Stomach (tissue), 9 donors: Measurements from ENCODE around the gene TMEM132D. TPM values are rescaled to one million over a fixed set of nuclear protein-coding genes. Genes with fewer than 3 reads are reported as not detected.

ENCODE experiments used
- DNase-seq, 2 donors: peaks; one replicate each; pipeline versions ENCODE4 v3.0.0 to v3.0.0-alpha.2; 2013 to 2019
- H3K27ac ChIP-seq, 5 donors: fragments of 200-600 bp in 4 of 5; sonication (generic) in 4 of 5; one replicate each; pipeline ENCODE4 v1.5.1; 2013 to 2019; ENCODE audit warnings: mild to moderate bottlenecking in 1 of 5, moderate library complexity in 1 of 5
- H3K27me3 ChIP-seq, 3 donors: fragments of 200-600 bp; sonication (generic); one replicate each; pipeline ENCODE4 v1.5.1; 2017 to 2019; ENCODE audit warnings: mixed run types in 1 of 3
- H3K36me3 ChIP-seq, 4 donors: fragments of 200-600 bp; sonication (generic); 1 replicate in 3 of 4; 2 replicates in 1 of 4; pipeline ENCODE4 v1.5.1; 2016 to 2019
- H3K4me1 ChIP-seq, 4 donors: fragments of 200-600 bp; sonication (generic); one replicate each; pipeline ENCODE4 v1.5.1; 2016 to 2019
- H3K4me3 ChIP-seq, 4 donors: fragments of 200-600 bp; sonication (generic) in 3 of 4; one replicate each; pipeline ENCODE4 v1.5.1; 2016 to 2019; ENCODE audit warnings: mild to moderate bottlenecking in 1 of 4
- H3K9me3 ChIP-seq, 4 donors: fragments of 200-600 bp; sonication (generic); one replicate each; pipeline ENCODE4 v1.5.1; 2016 to 2019
- EP300 ChIP-seq: sonication (generic); formaldehyde crosslinking; IDR thresholded peaks from one replicate; pipeline ENCODE4 v1.6.1; 2017; ENCODE audit warnings: antibody characterized with exemption
- POLR2A ChIP-seq, 4 donors: fragments of 450-650 bp; IDR thresholded peaks; one replicate each; pipeline ENCODE4 v1.6.1; 2016; ENCODE audit warnings: antibody characterized with exemption in 4 of 4, control low read depth in 2 of 4, mild to moderate bottlenecking in 1 of 4, moderate library complexity in 1 of 4
- POLR2AphosphoS5 ChIP-seq, 3 donors: sonication (generic); formaldehyde crosslinking; IDR thresholded peaks; one replicate each; pipeline ENCODE4 v1.6.1; 2016; ENCODE audit warnings: antibody characterized with exemption in 3 of 3
- WGBS, 5 donors: extraction: QIAGEN DNeasy Blood & Tissue Kit in 3 of 5; methylation state at CpG; one replicate each; pipeline versions ENCODE4 v1.1.5 to v1.1.7; 2013 to 2018; 5-methylcytosine and 5-hydroxymethylcytosine counted together
- intact Hi-C: fragments of 100-400 bp; cut with DNase I; formaldehyde crosslinking; loops from one replicate; pipeline ENCODE4 v1.15.1; 2023; ENCODE audit warnings: low total_unique reads
- polyA plus RNA-seq, 3 donors: library from polyadenylated mRNA; stranded (reverse); fragments of 200-250 nt; gene quantifications; one replicate each; pipeline ENCODE4 v1.2.3, GENCODE V29; 2013
- total RNA-seq, 5 donors: library from RNA; depleted of rRNA; stranded (reverse); fragments of >200 nt; gene quantifications; one replicate each; pipeline versions ENCODE4 v1.1.0 to v1.2.3, GENCODE V29; 2014 to 2016
- TF ChIP-seq, protein P1 (sequence below), 7 experiments: fragments of 450-650 bp in 4 of 7; fragments of 200-600 bp in 3 of 7; sonication (generic) in 3 of 7; IDR thresholded peaks; one replicate each; pipeline ENCODE4 v1.5.1; 2016 to 2019; ENCODE audit warnings: antibody characterized with exemption in 7 of 7, control low read depth in 2 of 7, mild to moderate bottlenecking in 1 of 7
- donor health status: healthy with polysubstance abuse.
- donor health status: Bipolar disorder and iron deficiency.
- donor health status: healthy.

The TMEM132D gene
- total and polyA plus RNA-seq, 8 donors: 0.29 to 0.92 TPM; not detected in 6

DNA sequence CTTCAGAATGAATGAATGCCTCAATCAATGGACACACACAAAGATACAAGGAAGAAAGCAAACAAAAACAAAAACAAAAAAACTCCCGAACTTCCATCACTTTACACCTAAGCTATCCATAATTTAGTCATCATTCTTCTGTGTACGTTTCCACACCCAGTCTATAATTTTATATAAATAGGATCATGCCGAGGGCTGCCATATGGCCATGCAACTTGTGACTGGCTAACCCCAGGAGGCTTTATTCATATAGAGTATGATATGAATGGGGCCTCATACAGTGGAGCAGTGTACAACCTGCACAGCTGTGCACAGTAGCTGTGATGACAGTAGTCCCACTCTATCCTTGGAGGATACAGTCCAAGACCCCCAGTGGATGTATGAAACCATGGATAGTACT is 365.7 kb downstream of the TMEM132D start:
- Histone ChIP-seq H3K9me3 (peaks cover 0 to 6% (median 0%) of the 10 kb centered on the region in 4 donors), H3K27ac (no peak overlapping the region), H3K4me3 (no peak overlapping the region), H3K4me1 (no peaks in the 10 kb centered on the region), H3K27me3 (no peaks in the 10 kb centered on the region), H3K36me3 (no peaks in the 10 kb centered on the region)
- WGBS, 5 donors: 54 to 89% (median 70%) methylated on average over 3 of the region's 3 CpGs
- no peak for DNase-seq
- intact Hi-C loops: no loop called here
- TF ChIP-seq EP300: no peak
- no peak for TF ChIP-seq POLR2A (IDR thresholded peaks at IDR 0.05)
- TF ChIP-seq, protein P1, sequence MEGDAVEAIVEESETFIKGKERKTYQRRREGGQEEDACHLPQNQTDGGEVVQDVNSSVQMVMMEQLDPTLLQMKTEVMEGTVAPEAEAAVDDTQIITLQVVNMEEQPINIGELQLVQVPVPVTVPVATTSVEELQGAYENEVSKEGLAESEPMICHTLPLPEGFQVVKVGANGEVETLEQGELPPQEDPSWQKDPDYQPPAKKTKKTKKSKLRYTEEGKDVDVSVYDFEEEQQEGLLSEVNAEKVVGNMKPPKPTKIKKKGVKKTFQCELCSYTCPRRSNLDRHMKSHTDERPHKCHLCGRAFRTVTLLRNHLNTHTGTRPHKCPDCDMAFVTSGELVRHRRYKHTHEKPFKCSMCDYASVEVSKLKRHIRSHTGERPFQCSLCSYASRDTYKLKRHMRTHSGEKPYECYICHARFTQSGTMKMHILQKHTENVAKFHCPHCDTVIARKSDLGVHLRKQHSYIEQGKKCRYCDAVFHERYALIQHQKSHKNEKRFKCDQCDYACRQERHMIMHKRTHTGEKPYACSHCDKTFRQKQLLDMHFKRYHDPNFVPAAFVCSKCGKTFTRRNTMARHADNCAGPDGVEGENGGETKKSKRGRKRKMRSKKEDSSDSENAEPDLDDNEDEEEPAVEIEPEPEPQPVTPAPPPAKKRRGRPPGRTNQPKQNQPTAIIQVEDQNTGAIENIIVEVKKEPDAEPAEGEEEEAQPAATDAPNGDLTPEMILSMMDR (IDR thresholded peaks at IDR 0.05): no peak
- no peak for TF ChIP-seq POLR2AphosphoS5 (IDR thresholded peaks at IDR 0.05)

DNA sequence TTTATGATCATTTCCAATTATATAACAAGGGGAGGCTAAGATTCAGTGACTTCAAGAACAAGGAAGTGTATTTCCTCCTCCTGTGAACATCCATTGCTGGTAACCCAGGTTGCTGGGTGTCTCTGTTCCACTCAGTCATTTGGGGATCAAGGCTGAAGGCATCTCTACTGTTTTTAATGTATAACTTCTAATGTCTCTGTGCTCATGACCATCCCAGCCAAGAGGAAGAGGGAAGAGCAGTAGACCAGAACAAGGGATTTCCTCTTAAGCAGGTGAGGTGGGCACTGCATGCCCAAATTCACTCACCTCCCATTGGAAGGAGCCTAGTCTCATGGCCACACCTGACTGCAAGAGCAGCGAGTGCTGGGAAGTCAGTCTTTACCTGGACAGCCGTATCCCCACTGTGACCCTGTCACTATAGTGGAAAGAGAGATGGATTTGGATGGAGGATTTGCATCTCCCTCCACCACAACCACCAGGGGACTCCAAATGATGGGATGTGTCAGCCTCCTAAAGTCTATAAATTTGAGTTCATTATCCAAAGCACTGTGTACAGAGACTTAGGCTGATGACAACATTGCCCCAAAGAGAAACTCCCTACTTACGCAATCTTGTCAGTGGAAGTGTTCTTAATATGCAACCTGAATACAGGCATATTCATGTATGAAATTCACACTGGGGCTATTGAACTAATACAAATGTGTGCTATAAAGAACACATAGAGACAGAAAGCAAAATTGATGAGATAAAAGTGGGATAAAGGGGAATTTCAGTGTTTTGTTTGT is 368.7 kb downstream of the TMEM132D start:
- intact Hi-C loops: no loop called here
- H3K4me1 ChIP-seq: no peaks in the 10 kb centered on the region
- no peaks in the 10 kb centered on the region for H3K27me3 ChIP-seq
- no peak overlapping the region for H3K27ac ChIP-seq
- DNase-seq: no peak
- TF ChIP-seq POLR2A (IDR thresholded peaks at IDR 0.05) (no peak), POLR2AphosphoS5 (IDR thresholded peaks at IDR 0.05) (no peak), EP300 (no peak)
- TF ChIP-seq, protein P1 (IDR thresholded peaks at IDR 0.05): no peak
- no peak overlapping the region for H3K4me3 ChIP-seq
- WGBS, 5 donors: 89 to 95% (median 90%) methylated on average over 3 of the region's 3 CpGs
- H3K9me3 ChIP-seq: peaks cover 0 to 6% (median 0%) of the 10 kb centered on the region in 4 donors
- no peaks in the 10 kb centered on the region for H3K36me3 ChIP-seq

DNA sequence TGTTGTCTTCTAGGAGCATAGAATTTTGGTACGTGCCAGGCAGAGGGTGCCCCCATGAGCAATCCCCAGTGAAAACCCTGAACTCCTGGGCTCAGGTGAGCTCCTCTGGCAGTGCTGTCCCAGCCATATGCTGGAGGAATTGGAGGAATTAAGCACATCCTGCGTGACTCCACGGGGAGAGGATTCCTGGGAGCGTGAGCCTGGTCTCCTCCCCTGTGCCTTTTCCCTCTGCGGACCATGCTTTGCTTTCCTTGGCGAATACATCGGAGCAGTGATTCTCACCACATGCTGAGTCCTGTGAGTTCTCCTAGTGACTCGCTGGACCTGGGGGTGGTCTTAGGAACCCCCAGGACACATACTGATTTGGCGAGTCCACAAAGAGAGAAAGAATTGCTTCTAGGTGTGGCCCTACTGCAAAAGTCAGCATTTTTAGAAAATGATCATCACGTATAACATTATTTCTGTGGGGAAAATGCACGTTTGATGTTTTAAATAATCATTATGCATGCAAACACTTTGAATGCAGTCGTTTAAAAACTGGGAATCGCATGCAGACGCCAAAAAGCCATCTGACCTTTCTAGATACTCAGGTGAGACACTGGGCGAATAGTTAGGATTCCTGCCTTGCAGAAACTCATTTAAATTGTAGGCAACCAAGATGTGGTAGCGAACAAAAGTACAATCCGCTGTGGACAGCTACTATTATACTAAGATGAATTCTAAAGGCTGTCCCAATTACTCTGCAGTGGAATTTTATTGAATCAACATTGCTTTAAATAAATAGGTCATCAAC is 370.9 kb downstream of the TMEM132D start:
- Histone ChIP-seq H3K4me1 (no peaks in the 10 kb centered on the region), H3K9me3 (no peaks in the 10 kb centered on the region), H3K27ac (no peak overlapping the region), H3K36me3 (no peaks in the 10 kb centered on the region), H3K27me3 (no peaks in the 10 kb centered on the region), H3K4me3 (no peak overlapping the region)
- intact Hi-C loops: no loop called here
- DNase-seq: no peak
- 56 to 76% (median 57%) methylated on average over 13 to 17 of the region's 17 CpGs for WGBS, 5 donors
- no peak for TF ChIP-seq POLR2AphosphoS5 (IDR thresholded peaks at IDR 0.05)
- TF ChIP-seq EP300: no peak
- TF ChIP-seq POLR2A (IDR thresholded peaks at IDR 0.05): no peak
- TF ChIP-seq, protein P1 (IDR thresholded peaks at IDR 0.05): no peak

DNA sequence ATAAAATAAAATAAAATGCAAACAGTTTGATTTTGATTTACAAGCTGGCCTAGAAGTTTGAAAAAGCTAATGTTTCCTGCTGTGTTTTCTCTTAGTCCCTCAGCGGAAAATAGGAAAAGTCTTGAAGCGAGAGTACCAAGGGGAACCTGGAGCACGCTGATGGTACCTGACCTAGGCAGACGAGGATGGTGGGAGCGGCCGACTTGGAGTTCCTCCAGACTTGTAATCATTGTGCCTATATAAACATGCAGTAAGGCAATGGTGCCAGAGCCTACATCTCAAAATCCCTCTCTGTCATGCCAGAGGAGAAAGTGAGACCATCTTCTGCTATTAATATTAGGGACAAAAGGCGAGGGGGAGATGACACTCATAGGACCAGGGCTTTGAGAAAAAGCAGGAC is 371.7 kb downstream of the TMEM132D start:
- WGBS, 5 donors: 57 to 77% (median 60%) methylated on average over 7 of the region's 7 CpGs
- no peaks in the 10 kb centered on the region for H3K27me3 ChIP-seq
- intact Hi-C loops: no loop called here
- H3K36me3 ChIP-seq: no peaks in the 10 kb centered on the region
- no peaks in the 10 kb centered on the region for H3K9me3 ChIP-seq
- no peak overlapping the region for H3K4me3 ChIP-seq
- H3K27ac ChIP-seq: no peak overlapping the region
- DNase-seq: no peak
- no peaks in the 10 kb centered on the region for H3K4me1 ChIP-seq
- TF ChIP-seq, protein P1 (IDR thresholded peaks at IDR 0.05): no peak
- TF ChIP-seq EP300 (no peak), POLR2AphosphoS5 (IDR thresholded peaks at IDR 0.05) (no peak)
